ENCODE data around the gene MYO9A. TPM values are rescaled to one million over a fixed set of nuclear protein-coding genes. Genes with fewer than 3 reads are reported as not detected.

Gene MYO9A
- total RNA-seq, 1 experiment from 2014 or later = 41.6 TPM

DNA sequence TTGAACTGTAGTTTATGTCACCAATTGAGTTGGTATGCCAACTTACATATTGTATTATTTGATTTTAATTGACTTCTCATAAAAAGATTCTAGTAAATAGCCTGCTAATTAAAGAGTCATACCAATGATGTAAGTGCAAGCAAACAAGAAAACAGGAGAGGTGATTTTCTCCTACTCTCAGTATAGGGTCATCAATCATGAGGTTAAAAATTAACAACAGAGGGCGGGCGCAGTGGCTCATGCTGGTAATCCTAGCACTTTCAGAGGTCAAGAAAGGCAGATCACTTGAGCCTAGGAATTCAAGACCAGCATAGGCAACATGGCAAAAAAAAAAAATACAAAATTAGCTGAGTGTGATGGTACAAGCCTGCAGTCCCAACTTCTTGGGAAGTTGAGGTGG lies 108.7 kb downstream of the MYO9A start:
- Histone ChIP-seq H3K9me3 (ENCODE audit: control insufficient read depth, insufficient read depth, low read depth, low read length) (no peaks in the 10 kb centered on the region), H3K27me3 (ENCODE audit: control insufficient read depth, insufficient read depth, low read length) (no peaks in the 10 kb centered on the region), H3K4me1 (ENCODE audit: control insufficient read depth, insufficient read depth, low read length) (no peaks in the 10 kb centered on the region), H3K4me3 (ENCODE audit: low read depth in 2 of 2, low read length in 2 of 2) (no peak overlapping the region), H3K36me3 (ENCODE audit: control insufficient read depth, insufficient read depth, low read length) (0 out of 2 replicates have a peak, but pooled peaks cover 5% of the 10 kb centered on the region), H3K27ac (ENCODE audit: low read length) (no peak overlapping the region)
- ChIA-PET POLR2A (no interaction called here), CTCF (no interaction called here)
- TF ChIP-seq SIN3A (IDR thresholded peaks at IDR 0.05; ENCODE audit: borderline replicate concordance, insufficient read depth, low read depth, low read length) = no peak
- DNase-seq (ENCODE audit: low read depth, low spot score) (no peak), ATAC-seq (no peak)
- no TSS peak for BruUV-seq (replicated peaks)
- intact Hi-C loops (cut with micrococcal nuclease; ENCODE audit: unreplicated experiment) = no loop called here
- in situ Hi-C loops (cut with HindIII; ENCODE audit: low pct_unique_long_range_greater_than_20kb, low sequenced_read_pairs) = no loop called here

DNA sequence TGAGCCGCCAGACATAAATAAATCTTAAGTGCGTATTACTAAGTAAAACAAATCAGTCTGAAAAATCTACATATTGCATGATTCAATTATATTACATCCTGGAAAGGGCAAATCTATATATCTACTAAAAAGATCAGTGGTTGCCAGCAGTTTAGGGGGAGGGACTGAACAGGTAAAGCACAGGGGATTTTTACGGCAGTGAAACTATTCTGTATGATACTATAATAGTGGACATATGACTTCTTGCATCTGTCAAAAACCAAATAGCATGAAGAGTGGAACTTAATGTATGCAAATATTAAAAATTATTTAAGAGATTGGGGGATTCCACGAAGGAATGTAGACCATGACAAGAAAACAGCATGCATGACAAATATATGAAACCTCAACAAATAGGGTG lies 111.6 kb downstream of the MYO9A start:
- Histone ChIP-seq H3K27me3 (ENCODE audit: control insufficient read depth, insufficient read depth, low read length) (no peaks in the 10 kb centered on the region), H3K4me3 (ENCODE audit: low read depth in 2 of 2, low read length in 2 of 2) (no peak overlapping the region), H3K9me3 (ENCODE audit: control insufficient read depth, insufficient read depth, low read depth, low read length) (no peaks in the 10 kb centered on the region), H3K36me3 (ENCODE audit: control insufficient read depth, insufficient read depth, low read length) (0 out of 2 replicates have a peak, but pooled peaks cover 5% of the 10 kb centered on the region), H3K27ac (ENCODE audit: low read length) (no peak overlapping the region), H3K4me1 (ENCODE audit: control insufficient read depth, insufficient read depth, low read length) (no peaks in the 10 kb centered on the region)
- intact Hi-C loops (cut with micrococcal nuclease; ENCODE audit: unreplicated experiment) (no loop called here), in situ Hi-C loops (cut with HindIII; ENCODE audit: low pct_unique_long_range_greater_than_20kb, low sequenced_read_pairs) (no loop called here)
- ChIA-PET POLR2A (no interaction called here), CTCF (no interaction called here)
- DNase-seq (ENCODE audit: low read depth, low spot score) = no peak
- no peak for ATAC-seq
- BruUV-seq (replicated peaks) = no TSS peak
- TF ChIP-seq, protein P1, sequence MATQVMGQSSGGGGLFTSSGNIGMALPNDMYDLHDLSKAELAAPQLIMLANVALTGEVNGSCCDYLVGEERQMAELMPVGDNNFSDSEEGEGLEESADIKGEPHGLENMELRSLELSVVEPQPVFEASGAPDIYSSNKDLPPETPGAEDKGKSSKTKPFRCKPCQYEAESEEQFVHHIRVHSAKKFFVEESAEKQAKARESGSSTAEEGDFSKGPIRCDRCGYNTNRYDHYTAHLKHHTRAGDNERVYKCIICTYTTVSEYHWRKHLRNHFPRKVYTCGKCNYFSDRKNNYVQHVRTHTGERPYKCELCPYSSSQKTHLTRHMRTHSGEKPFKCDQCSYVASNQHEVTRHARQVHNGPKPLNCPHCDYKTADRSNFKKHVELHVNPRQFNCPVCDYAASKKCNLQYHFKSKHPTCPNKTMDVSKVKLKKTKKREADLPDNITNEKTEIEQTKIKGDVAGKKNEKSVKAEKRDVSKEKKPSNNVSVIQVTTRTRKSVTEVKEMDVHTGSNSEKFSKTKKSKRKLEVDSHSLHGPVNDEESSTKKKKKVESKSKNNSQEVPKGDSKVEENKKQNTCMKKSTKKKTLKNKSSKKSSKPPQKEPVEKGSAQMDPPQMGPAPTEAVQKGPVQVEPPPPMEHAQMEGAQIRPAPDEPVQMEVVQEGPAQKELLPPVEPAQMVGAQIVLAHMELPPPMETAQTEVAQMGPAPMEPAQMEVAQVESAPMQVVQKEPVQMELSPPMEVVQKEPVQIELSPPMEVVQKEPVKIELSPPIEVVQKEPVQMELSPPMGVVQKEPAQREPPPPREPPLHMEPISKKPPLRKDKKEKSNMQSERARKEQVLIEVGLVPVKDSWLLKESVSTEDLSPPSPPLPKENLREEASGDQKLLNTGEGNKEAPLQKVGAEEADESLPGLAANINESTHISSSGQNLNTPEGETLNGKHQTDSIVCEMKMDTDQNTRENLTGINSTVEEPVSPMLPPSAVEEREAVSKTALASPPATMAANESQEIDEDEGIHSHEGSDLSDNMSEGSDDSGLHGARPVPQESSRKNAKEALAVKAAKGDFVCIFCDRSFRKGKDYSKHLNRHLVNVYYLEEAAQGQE (IDR thresholded peaks at IDR 0.05; ENCODE audit: insufficient read depth in 1 of 2, low read depth in 2 of 2, low read length in 1 of 2) = no peak
- TF ChIP-seq SIN3A (IDR thresholded peaks at IDR 0.05; ENCODE audit: borderline replicate concordance, insufficient read depth, low read depth, low read length) = no peak
- no peak for TF ChIP-seq TCF7L2 (IDR thresholded peaks at IDR 0.05; ENCODE audit: low read depth, low read length)
- TF ChIP-seq POLR2AphosphoS5 (IDR thresholded peaks at IDR 0.05; ENCODE audit: low read depth, low read length) = no peak
- TF ChIP-seq, protein P2, sequence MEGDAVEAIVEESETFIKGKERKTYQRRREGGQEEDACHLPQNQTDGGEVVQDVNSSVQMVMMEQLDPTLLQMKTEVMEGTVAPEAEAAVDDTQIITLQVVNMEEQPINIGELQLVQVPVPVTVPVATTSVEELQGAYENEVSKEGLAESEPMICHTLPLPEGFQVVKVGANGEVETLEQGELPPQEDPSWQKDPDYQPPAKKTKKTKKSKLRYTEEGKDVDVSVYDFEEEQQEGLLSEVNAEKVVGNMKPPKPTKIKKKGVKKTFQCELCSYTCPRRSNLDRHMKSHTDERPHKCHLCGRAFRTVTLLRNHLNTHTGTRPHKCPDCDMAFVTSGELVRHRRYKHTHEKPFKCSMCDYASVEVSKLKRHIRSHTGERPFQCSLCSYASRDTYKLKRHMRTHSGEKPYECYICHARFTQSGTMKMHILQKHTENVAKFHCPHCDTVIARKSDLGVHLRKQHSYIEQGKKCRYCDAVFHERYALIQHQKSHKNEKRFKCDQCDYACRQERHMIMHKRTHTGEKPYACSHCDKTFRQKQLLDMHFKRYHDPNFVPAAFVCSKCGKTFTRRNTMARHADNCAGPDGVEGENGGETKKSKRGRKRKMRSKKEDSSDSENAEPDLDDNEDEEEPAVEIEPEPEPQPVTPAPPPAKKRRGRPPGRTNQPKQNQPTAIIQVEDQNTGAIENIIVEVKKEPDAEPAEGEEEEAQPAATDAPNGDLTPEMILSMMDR (IDR thresholded peaks at IDR 0.05) = no peak

DNA sequence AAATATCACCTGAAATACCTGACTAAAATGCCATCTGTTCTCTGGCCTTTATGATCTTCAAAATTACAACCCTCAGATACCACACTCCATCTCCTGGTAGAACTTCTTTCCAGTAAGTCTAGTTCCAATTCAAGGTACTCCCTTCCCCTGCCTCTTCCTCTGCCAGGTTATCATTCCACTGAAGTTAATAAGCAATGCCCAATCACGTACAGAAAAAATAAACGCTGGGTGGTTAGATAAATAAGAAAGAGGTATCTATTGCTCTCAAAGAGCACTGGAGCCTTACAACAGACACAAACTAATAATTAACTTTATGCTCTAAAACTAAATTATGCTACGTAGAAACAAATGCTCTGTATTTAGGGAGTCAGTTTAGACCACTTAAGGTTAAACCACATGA lies 112.5 kb downstream of the MYO9A start:
- ChIA-PET CTCF (no interaction called here), POLR2A (no interaction called here)
- no peak overlapping the region for H3K4me3 ChIP-seq (ENCODE audit: low read depth in 2 of 2, low read length in 2 of 2)
- DNase-seq (ENCODE audit: low read depth, low spot score) = no peak
- no TSS peak for BruUV-seq (replicated peaks)
- no peaks in the 10 kb centered on the region for H3K4me1 ChIP-seq (ENCODE audit: control insufficient read depth, insufficient read depth, low read length)
- no peak for ATAC-seq
- no peaks in the 10 kb centered on the region for H3K9me3 ChIP-seq (ENCODE audit: control insufficient read depth, insufficient read depth, low read depth, low read length)
- H3K27ac ChIP-seq (ENCODE audit: low read length) = no peak overlapping the region
- no peak for TF ChIP-seq SIN3A (IDR thresholded peaks at IDR 0.05; ENCODE audit: borderline replicate concordance, insufficient read depth, low read depth, low read length)
- TF ChIP-seq, protein P1 (IDR thresholded peaks at IDR 0.05; ENCODE audit: insufficient read depth in 1 of 2, low read depth in 2 of 2, low read length in 1 of 2) = no peak
- no peak for TF ChIP-seq POLR2AphosphoS5 (IDR thresholded peaks at IDR 0.05; ENCODE audit: low read depth, low read length)
- in situ Hi-C loops (cut with HindIII; ENCODE audit: low pct_unique_long_range_greater_than_20kb, low sequenced_read_pairs) (no loop called here), intact Hi-C loops (cut with micrococcal nuclease; ENCODE audit: unreplicated experiment) (no loop called here)
- H3K27me3 ChIP-seq (ENCODE audit: control insufficient read depth, insufficient read depth, low read length) = no peaks in the 10 kb centered on the region
- H3K36me3 ChIP-seq (ENCODE audit: control insufficient read depth, insufficient read depth, low read length) = 0 out of 2 replicates have a peak, but pooled peaks cover 5% of the 10 kb centered on the region

Measured in Panc1 (cell line).